Upper lobe of left lung (tissue), 4 donors: ENCODE data around the gene MAML2.

ENCODE experiments used
- CTCF ChIP-seq, 6 experiments: fragments of 450-650 bp in 4 of 6; fragments of 200-600 bp in 2 of 6; sonication (generic) in 2 of 6; IDR thresholded peaks; one replicate each; pipeline ENCODE4 v1.5.1; 2016 to 2019; ENCODE audit warnings: antibody characterized with exemption in 6 of 6
- EP300 ChIP-seq, 4 donors: sonication (generic); formaldehyde crosslinking; IDR thresholded peaks; one replicate each; pipeline ENCODE4 v1.5.1; 2017; ENCODE audit warnings: antibody characterized with exemption in 4 of 4, control low read depth in 2 of 4
- POLR2A ChIP-seq, 4 donors: fragments of 450-650 bp; IDR thresholded peaks; one replicate each; pipeline ENCODE4 v1.5.1; 2016 to 2017; ENCODE audit warnings: antibody characterized with exemption in 4 of 4, mild to moderate bottlenecking in 2 of 4

- no peak for TF ChIP-seq POLR2A (IDR thresholded peaks at IDR 0.05)
- no peak for TF ChIP-seq EP300 (IDR thresholded peaks at IDR 0.05)
- TF ChIP-seq CTCF (IDR thresholded peaks at IDR 0.05): no peak
These were observed 100.7 kb downstream of the MAML2 start for GRCh38 chr11:96242191-96242847.
